Measurements from ENCODE around the gene SLBP. TPM values are rescaled to one million over a fixed set of nuclear protein-coding genes. Genes with fewer than 3 reads are reported as not detected.

The SLBP gene
- total RNA-seq, 1 experiment from 2014 or later, result 63.5 TPM

DNA sequence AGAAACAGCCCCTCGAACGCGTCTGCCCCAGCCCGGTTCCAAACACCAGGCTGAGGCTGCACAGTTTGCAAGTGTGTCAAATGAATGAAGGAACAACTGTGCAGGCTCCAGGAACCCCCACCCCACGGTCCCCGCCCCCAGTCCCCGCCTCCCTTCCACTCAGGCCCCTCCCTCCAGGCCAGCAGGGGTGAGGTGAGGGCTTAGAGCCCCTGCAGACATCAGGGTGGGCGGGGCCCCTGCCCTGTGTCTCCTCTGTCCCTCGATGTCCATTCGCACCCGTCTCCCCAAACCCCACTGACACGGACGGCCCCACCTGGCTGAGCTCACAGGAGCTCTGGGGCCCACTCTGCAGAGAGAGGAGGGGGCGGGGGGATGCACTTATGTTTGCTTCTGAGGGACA, 37.7 kb upstream of the SLBP start:
- no peak for DNase-seq (ENCODE audit: extremely low read depth, low read depth)

DNA sequence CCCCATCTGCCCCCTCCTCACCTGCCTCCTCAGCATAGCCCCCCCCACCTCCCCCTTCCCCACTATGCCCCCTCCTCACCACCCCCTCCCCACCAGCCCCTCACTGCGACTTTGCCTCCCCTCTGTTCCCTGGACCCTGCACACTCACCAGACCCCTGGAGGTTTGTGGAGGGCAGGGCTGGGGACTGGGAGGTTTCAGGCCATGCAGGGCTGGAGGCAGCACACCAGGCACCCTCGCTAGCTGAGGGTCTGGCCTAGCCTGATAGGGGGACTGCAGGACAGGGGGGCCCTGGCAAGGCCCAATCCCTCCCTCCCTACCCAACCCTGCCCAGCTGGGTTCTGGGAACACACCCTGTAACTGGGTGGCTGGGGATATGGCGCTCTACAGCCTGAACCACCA, 37.3 kb upstream of the SLBP start:
- no peak for DNase-seq (ENCODE audit: extremely low read depth, low read depth)

- DNase-seq (ENCODE audit: extremely low read depth, low read depth), result peak; percentile 64
Observed at GRCh38 chr4:1748465-1748995, 36.4 kb upstream of the SLBP start.

DNA sequence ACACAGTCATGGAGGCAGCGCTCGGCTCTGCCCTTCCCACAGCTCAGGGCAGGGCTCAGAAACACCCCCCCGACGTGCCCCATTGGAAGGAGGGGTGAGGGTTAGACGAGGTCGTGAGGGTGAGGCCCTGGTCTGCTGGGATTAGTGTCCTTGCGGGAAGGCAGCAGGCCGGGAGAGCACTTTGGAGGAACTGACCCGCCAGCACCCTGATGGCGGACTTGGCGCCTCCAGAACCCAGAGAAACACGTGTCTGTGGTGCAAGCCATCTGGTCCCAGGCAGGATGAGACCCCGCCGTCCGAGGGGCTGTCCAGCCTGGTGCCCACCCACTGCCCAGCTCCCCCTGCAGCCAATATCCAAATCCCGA, 35.5 kb upstream of the SLBP start:
- DNase-seq (ENCODE audit: extremely low read depth, low read depth), result no peak

- no peak for DNase-seq (ENCODE audit: extremely low read depth, low read depth)
Observed at GRCh38 chr4:1746919-1747602, 34.9 kb upstream of the SLBP start.

DNA sequence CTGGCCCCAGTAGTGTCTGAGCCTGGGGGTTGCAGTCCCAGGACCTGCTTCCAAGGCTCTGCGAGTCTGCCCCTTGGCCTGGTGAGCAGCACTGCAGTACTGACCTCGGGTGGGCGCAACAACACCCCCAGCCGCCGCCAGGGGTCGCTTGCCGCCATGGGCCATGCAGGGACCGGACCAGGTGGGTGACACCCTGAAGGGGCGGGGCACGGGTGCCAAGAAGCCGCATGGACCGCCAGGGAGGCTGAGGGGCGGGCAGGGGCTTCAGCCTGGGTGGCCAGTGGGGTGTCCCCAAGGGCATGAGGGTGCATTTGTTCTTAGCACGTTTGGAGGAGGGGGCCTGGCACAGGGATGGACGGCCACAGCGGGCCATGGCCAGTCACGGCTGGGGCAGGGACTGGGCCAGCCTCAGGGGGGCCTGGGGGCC, 34.2 kb upstream of the SLBP start:
- DNase-seq (ENCODE audit: extremely low read depth, low read depth), result peak; percentile 58

- no peak for DNase-seq (ENCODE audit: extremely low read depth, low read depth)
Observed at GRCh38 chr4:1745697-1746096, 33.6 kb upstream of the SLBP start.

- no peak for DNase-seq (ENCODE audit: extremely low read depth, low read depth)
Observed at GRCh38 chr4:1745165-1745564, 33.0 kb upstream of the SLBP start.

- DNase-seq (ENCODE audit: extremely low read depth, low read depth), result no peak
Observed at GRCh38 chr4:1744552-1744951, 32.4 kb upstream of the SLBP start.

- DNase-seq (ENCODE audit: extremely low read depth, low read depth), result no peak
Observed at GRCh38 chr4:1743975-1744374, 31.9 kb upstream of the SLBP start.

GRCh38 chr4:1743551-1743950, 31.4 kb upstream of the SLBP start:
- no peak for DNase-seq (ENCODE audit: extremely low read depth, low read depth)

- DNase-seq (ENCODE audit: extremely low read depth, low read depth), result no peak
Observed at GRCh38 chr4:1741208-1741607, 29.1 kb upstream of the SLBP start.

DNA sequence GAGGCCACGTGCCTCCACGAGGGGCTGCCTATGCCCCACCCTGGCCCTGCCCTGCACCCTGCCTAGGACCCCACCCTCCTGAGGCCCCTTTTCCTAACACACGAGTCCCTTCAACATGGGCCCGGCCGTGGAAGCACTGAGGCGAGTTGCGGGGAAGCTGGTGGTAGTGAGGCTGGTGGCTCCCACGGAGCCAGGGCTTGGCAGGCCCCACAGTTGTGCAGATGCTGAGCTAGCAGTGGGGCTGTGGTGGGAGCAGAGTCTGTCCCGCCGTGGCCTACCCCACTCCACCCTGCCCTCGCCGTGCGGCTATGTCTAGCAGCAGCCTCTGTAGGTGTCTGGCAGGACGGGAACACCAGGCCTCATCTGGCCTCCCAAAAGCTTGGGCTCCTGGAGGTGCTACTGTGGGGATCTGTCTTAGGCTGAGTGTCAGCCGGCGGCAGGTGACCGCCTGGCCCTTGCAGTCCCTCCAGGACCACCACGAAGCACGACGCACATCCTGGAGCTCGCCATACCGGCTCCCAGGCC, 28.0 kb upstream of the SLBP start:
- DNase-seq (ENCODE audit: extremely low read depth, low read depth), result no peak

GRCh38 chr4:1739358-1739757, 27.2 kb upstream of the SLBP start:
- DNase-seq (ENCODE audit: extremely low read depth, low read depth), result no peak

DNA sequence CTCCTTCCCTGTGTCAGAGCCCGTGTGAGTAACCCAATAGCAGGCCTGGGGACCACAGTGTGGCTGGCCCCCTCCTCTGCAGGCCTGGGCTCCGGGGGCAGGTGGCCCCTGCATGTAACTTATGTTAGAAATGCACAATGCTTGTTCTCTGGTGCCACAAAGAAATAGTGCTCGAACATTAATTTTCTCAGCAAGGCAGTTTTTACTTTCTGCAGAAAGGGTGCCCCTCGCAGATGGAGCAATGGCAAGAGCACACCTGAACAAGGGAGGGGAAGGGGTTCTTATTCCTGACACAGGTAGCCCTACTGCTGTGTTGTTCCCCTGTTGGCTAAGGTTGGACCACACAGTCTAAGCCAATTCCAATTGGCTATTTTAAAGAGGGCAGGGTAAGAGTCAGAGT, 26.3 kb upstream of the SLBP start:
- DNase-seq (ENCODE audit: extremely low read depth, low read depth), result no peak

DNA sequence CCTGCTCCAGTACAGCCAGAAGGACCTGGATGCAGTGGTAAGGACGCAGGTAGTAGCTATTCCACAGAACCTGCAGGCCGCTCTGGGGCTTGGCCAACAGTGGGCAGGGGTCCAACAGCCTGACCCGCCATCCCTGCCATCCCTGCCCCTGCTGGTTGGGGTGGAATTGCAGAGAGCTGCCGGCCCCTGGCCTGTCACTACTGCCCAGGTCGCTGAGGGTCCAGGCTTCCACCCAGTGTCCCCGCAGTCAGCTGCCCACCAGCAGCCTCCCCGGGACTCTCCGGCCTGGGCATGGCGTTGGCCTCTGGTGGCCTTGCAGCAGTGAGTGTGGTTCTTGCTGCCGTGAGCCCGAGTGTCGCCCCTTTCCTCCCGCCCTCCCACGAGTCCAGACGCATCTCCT, 25.5 kb upstream of the SLBP start:
- DNase-seq (ENCODE audit: extremely low read depth, low read depth), result no peak

DNA sequence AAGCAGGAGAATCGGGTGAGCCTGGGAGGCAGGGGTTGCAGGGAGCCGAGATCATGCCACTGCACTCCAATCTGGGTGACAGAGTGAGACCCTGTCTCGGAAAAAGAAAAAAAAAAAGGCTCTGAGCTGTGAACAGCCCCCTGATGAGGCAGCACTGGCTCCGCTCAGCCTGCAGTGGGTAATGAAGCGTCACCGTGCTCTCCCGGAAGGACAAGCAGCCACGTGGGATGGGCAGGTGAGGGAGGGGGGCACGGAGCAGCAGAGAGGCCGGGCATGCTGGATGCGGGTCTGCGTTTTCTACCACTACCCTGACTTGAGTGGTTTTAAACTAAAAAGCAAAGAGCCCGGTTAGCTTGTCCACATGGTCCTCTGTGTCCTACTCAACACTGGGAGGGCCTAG, 24.7 kb upstream of the SLBP start:
- no peak for DNase-seq (ENCODE audit: extremely low read depth, low read depth)

- DNase-seq (ENCODE audit: extremely low read depth, low read depth), result no peak
Observed at GRCh38 chr4:1735215-1735614, 23.1 kb upstream of the SLBP start.

GRCh38 chr4:1732911-1733310, 20.8 kb upstream of the SLBP start:
- no peak for DNase-seq (ENCODE audit: extremely low read depth, low read depth)

DNA sequence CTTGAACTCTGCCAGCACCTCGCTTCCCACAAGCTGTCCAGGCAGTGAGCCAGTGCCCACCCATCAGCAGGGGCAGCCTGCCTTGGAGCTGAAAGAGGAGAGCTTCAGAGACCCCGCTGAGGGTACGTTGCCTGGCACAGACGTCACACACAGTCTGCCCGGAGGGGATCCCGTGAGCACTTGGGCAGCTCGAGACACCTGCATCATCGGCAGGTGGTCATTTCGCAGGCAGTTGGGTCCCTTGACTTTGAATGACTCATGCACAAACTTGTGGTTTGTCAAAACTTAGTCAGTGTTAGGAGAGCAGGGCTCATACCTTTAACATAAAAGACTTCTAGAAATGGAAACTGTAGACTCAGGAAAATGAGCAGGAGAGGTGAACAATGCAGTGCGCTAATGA, 19.1 kb upstream of the SLBP start:
- no peak for DNase-seq (ENCODE audit: extremely low read depth, low read depth)

DNA sequence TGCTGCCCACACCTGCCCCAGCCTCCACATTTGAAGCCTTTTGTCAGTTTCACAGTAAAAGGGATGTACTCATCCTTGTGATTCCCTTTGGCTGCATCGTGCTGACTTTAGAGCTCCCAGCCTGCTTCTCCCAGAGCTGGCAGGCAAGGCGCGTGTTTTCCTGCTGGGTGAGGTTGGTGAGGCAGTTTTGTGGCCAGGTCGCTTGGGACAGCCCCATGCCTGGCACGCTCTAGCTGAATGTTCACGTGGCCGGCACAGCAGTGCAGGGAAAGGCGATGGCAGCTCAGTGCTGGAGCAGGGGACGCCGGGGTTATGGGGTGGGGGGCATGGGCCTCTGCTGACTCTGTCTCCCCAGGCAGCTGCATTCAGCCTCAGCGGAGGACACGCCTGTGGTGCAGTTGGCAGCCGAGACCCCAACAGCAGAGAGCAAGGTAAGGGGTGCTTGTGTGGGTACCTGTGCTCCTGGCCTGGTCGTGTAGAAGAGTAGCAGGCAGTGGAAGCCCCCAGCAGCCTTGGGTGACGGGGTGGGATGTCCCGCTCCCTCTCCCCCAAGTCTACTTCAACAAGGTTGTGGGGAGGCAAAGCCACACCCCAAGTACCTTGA, 18.5 kb upstream of the SLBP start:
- DNase-seq (ENCODE audit: extremely low read depth, low read depth), result no peak
